Stimulated activated CD4-positive, alpha-beta T cell treated with anti-CD3 and anti-CD28 coated beads, Interleukin-15, amount 100 ng/mL, for 48 hours (primary cell): ENCODE measurements around the gene VAV3.
"Not testable (repeated sequence)": the region's sequence is repeated elsewhere in the genome, so short reads cannot be mapped to it uniquely, and the experiment has no call there.

ENCODE experiments used
- DNase-seq, 2 donors: peaks; one replicate each; pipeline ENCODE4 v3.0.0-alpha.2; 2020; ENCODE audit warnings: low read depth in 2 of 2

Gene VAV3

DNA sequence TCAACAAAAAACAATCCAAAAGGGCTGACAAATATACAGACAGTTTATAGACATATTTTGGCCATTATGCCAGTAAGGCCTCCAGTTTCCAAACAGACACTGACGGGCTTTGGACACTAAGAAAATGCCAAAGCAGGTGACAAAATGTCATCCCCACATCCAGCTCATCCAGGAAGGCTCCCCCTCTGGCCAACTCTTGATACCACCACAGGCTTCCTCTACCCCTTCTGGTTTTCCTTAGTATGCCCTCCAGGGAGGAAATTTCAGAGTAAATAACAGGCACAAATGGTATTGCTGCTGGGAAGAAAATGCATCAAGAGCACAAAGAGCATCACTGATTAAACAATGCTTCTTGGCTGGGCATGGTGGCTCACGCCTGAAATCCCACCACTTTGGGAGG, 225.3 kb downstream of the VAV3 start:
- no peak for DNase-seq

- no peak for DNase-seq
Measured at GRCh38 chr1:107739201-107739600, 225.8 kb downstream of the VAV3 start.

DNA sequence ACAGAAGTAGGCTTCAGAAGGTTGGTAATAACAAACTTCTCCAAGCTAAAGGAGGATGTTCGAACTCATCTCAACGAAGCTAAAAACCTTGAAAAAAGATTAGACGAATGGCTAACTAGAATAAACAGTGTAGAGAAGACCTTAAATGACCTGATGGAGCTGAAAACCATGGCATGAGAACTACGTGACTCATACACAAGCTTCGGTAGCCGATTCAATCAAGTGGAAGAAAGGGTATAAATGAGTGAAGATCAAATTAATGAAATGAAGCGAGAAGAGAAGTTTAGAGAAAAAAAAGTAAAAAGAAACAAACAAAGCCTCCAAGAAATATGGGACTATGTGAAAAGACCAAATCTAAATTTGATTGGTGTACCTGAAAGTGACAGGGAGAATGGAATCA, 231.6 kb downstream of the VAV3 start:
- not testable (repeated sequence) for DNase-seq

- no peak for DNase-seq
Measured at GRCh38 chr1:107727866-107728265, 237.1 kb downstream of the VAV3 start.

DNA sequence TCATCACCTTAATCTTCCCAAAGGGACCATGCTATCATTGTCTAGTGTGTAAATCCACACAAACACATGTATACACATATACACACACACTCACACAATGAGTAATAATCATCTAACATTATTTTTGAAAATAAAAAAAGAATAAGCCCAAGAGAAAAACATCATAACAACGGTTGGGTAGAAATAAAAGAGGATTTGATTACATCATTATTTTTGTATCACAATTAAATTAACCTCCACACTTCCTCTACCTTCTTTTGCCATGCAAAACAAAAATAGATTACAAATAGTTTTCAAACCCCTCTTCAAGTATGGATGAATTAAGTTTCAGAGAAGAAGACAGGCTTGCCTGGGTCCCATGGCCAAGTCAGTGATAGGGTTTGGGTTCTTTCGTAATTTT, 238.1 kb downstream of the VAV3 start:
- DNase-seq: no peak

DNA sequence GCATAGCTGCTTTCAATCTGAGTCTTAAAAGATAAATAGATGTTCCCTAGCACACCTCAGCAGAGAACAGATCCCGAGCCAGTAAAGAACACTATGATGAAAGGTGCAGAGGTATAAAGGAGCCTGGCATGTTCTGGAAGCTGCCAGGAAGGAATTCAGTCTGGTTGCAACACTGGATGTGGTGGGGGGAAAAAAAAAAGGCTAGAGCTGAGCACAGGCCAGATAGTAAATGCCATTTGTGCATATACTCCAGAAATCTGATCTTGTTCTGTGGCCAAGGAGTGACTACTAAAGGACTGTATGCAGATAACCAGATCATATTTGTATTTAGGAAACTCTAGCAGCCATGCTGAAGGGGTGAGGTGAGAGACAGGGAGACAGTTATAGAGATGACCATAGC, 240.3 kb downstream of the VAV3 start:
- DNase-seq: no peak

- not testable (repeated sequence) for DNase-seq
Measured at GRCh38 chr1:107720210-107720609, 244.8 kb downstream of the VAV3 start.

DNA sequence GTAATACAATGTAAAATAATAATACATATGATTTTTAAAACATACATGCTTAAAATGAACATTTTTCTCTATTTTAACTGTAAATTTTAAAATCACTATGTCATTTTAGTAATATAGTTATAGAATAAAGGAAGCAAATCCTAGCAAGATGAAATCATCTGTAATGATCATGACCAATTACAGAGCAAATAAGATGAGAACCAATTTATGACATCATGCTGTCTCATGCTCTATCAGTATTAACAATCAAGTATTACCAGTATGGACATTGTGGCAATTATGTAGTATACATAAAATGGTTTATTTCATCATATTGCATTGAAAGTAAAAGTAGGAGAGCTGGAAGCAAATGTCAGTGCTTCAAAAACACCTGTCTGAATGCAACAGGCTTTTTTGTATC, 255.0 kb downstream of the VAV3 start:
- DNase-seq: no peak

GRCh38 chr1:107707111-107707510, 257.9 kb downstream of the VAV3 start:
- DNase-seq: no peak

GRCh38 chr1:107706182-107706581, 258.8 kb downstream of the VAV3 start:
- no peak for DNase-seq

DNA sequence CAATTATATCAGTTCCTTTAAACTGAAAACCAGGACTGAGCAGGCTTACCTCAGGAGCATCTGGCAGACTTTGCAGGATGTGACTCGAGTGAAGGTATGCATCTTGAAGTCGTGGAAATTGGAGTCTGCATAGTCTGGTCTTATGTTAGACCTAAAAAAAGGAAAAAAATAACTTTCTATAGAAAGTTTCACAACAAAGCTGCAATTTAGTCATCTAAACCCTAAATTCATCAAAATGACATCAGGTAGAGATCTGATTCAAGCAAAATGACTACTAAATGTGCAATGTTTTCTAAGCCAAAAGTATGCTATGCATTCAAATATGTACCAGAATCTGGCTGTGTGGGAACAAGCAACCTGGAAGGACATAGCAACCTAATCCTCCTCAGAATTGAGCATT, 260.1 kb downstream of the VAV3 start:
- no peak for DNase-seq

DNA sequence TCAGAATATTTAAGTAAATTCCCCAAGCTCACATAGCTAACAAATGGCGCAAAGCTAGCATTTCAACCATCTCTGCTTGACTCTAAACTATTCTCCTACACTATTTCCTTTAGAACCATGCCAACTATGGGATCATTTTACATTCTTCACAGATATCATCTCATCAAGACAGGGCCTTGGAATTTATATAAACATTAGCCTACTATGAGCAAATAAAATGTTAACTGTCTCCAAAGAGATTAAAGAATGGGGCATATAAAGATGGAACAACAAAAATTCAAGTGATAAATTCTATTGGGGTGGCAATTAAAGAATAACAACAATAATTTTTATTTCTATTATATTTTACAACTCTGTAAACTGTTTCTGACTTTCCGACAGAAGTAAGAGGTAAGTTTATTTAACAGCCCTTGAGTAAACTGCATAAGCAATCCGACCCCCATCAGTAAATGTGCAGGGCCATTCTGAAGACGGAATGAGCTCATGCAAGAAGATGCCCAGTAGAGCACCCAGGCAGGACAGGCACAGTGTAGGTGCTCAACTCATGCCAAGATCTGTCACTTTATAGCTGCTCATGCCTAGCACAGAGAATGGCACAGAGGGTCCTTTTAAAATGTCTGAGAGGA, 261.9 kb downstream of the VAV3 start:
- no peak for DNase-seq

- not testable (repeated sequence) for DNase-seq
Measured at GRCh38 chr1:107700651-107701050, 264.3 kb downstream of the VAV3 start.

GRCh38 chr1:107698161-107698560, 266.8 kb downstream of the VAV3 start:
- no peak for DNase-seq

DNA sequence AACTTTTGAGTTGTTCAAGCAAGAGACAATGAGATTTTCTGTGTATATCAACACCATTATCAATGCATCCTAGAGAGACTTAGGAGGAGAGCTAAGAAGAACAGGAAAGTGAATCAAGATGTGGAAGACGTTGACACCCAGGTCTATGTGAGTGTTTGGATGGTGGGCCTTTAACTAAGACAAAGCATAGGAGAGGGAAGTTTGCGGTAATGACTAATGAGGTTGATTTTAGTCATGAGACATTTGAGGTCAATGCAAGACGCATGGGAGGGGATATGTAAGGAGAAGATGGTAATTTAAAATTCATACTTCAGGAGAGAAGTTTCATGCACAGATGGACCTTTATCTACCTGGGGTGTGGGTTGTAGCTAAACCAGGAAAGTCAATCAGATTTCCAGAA, 269.6 kb downstream of the VAV3 start:
- no peak for DNase-seq

DNA sequence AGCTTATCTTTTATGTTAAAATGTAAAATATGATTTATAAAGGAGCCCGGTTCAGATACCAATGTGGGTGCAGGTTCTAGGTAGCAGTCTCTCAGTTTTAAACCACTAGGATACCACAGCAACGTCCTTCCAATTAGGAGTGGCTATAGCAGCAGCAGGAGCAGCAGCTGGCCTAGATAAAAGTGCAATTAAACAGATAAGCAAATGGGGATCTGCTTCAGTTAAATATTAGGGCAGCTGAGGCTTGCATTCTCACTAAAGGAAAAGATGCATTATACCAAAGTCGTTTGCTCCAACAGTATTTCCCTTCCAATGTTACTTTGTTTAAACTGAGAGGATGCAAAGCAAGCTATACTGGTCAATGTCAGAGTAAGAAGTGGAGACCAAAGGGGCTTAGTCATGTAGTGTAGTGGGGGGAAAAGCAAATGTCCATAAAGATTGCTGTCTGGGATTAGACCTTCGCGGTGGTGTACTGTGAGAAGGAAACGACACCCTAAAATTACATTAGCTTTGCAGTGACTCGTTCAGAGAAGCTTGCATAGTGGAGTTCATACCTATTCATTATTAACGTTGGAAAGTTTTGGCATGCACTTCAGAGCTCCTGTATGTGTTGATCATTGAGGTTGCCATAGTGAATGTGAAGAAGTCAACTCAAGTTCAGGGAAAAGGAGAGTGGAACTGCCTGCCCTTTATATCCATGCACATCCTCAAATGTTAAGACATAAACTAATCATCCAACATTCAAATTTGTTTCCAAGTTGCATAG, 272.2 kb downstream of the VAV3 start:
- DNase-seq: no peak

- DNase-seq: no peak
Measured at GRCh38 chr1:107691540-107691939, 273.4 kb downstream of the VAV3 start.

- DNase-seq: no peak
Measured at GRCh38 chr1:107690491-107690890, 274.5 kb downstream of the VAV3 start.

- DNase-seq: no peak
Measured at GRCh38 chr1:107689733-107690132, 275.2 kb downstream of the VAV3 start.

- DNase-seq: no peak
Measured at GRCh38 chr1:107689159-107689558, 275.8 kb downstream of the VAV3 start.

GRCh38 chr1:107687849-107688753, 276.9 kb downstream of the VAV3 start:
- no peak for DNase-seq

DNA sequence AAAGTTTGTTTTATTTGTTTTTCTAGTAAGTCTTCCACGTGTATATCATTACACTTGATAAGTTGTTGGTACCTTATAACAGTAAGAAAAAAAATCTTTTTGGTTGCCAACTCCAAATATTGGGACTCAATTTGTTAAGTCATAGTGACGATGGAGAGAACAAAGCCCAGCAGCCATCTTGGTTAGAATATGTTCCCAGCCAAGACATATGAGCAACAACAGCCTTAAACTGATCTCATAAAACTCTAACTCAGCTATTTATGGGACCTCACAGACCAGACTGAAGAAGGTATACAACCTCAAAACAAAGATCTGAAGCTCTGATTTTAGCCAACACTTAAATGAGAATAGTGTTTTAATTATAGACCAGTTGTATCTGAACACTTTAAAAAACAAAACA, 281.3 kb downstream of the VAV3 start:
- DNase-seq: no peak
